IMR-90 (cell line): ENCODE data around the gene DACT2. TPM values are rescaled to one million over a fixed set of nuclear protein-coding genes. Genes with fewer than 3 reads are reported as not detected.

Experiments used
- ATAC-seq: fragments of 200-7000 bp; cut with Tn5 transposase; 2 replicates; pipeline ENCODE4 v1.9.1; 2020; ENCODE audit warnings: low read depth, mild to moderate bottlenecking, moderate library complexity
- BruUV-seq: library from RNA; stranded (reverse); fragments of 400-500 nt; replicated peaks from 2 replicates; lab custom pipeline; 2021; lab: Mats Ljungman, UMichigan
- CTCF ChIA-PET: fragments of 300-600 bp; formaldehyde crosslinking; extraction: SDS; loops from one replicate; lab custom pipeline; 2021; ENCODE audit warnings: antibody characterized with exemption; lab: Yijun Ruan, JAX
- POLR2A ChIA-PET: fragments of 300-600 bp; sonication (Branson Sonifier 250); formaldehyde crosslinking; loops from one replicate; lab custom pipeline; 2022; ENCODE audit warnings: antibody characterized with exemption; ENCODE audit not compliant: unreplicated experiment; lab: Charles Lee
- DNase-seq: peaks from one replicate; pipeline ENCODE4 v3.0.0; 2013
- H2AFZ ChIP-seq: replicated peaks from 2 replicates; pipeline ENCODE3; 2013; ENCODE audit warnings: low read length, mild to moderate bottlenecking; ENCODE audit not compliant: poor library complexity
- H2AK5ac ChIP-seq: 2 replicates; pipeline ENCODE4 v1.6.1; 2013; ENCODE audit warnings: low read depth, low read length, inconsistent platforms
- H2AK9ac ChIP-seq: replicated peaks from 2 replicates; pipeline ENCODE3; 2013; ENCODE audit warnings: mild to moderate bottlenecking, low read depth, low read length, moderate library complexity; ENCODE audit not compliant: poor library complexity
- H2BK120ac ChIP-seq: 2 replicates; pipeline ENCODE4 v1.6.1; 2013; ENCODE audit warnings: low read depth, low read length, inconsistent platforms
- H2BK15ac ChIP-seq: 3 replicates; pipeline ENCODE4 v1.6.1; 2013; ENCODE audit warnings: low read depth, low read length, inconsistent platforms
- H2BK20ac ChIP-seq: 2 replicates; pipeline ENCODE4 v1.6.1; 2013; ENCODE audit warnings: low read depth, mild to moderate bottlenecking, inconsistent platforms, low read length, moderate library complexity
- H2BK5ac ChIP-seq: 2 replicates; pipeline ENCODE4 v1.6.1; 2013; ENCODE audit warnings: mild to moderate bottlenecking, low read depth, low read length, inconsistent platforms; ENCODE audit not compliant: poor library complexity, severe bottlenecking
- H3K14ac ChIP-seq: replicated peaks from 2 replicates; pipeline ENCODE4 v1.6.1; 2013; ENCODE audit warnings: low read depth, low read length, inconsistent platforms
- H3K18ac ChIP-seq: 2 replicates; pipeline ENCODE4 v1.6.1; 2013; ENCODE audit warnings: low read depth, low read length, control low read depth
- H3K23ac ChIP-seq: 2 replicates; pipeline ENCODE4 v1.6.1; 2013; ENCODE audit warnings: low read depth, low read length, inconsistent platforms
- H3K27ac ChIP-seq: 2 replicates; pipeline ENCODE4 v1.5.1; 2013; ENCODE audit warnings: mild to moderate bottlenecking, control low read depth, low read length; ENCODE audit not compliant: insufficient read depth
- H3K27me3 ChIP-seq: 2 replicates; pipeline ENCODE4 v1.6.1; 2013; ENCODE audit warnings: low read length; ENCODE audit not compliant: control insufficient read depth, insufficient read depth
- H3K36me3 ChIP-seq: 2 replicates; pipeline ENCODE4 v1.6.1; 2013; ENCODE audit warnings: low read length, mixed read lengths; ENCODE audit not compliant: control insufficient read depth, insufficient read depth
- H3K4ac ChIP-seq: 2 replicates; pipeline ENCODE4 v1.6.1; 2013; ENCODE audit warnings: low read depth, low read length, inconsistent platforms
- H3K4me1 ChIP-seq: 2 replicates; pipeline ENCODE4 v1.6.1; 2013; ENCODE audit warnings: low read length, mixed read lengths; ENCODE audit not compliant: control insufficient read depth, insufficient read depth
- H3K4me2 ChIP-seq: 2 replicates; pipeline ENCODE4 v1.6.1; 2013; ENCODE audit warnings: low read depth, mild to moderate bottlenecking, control low read depth, low read length, moderate library complexity
- H3K4me3 ChIP-seq: 2 replicates; pipeline ENCODE4 v1.5.1; 2013; ENCODE audit warnings: low read depth, mild to moderate bottlenecking, control low read depth, low read length, moderate library complexity; ENCODE audit not compliant: insufficient read depth
- H3K56ac ChIP-seq: 2 replicates; pipeline ENCODE4 v1.6.1; 2013; ENCODE audit warnings: low read length, inconsistent platforms; ENCODE audit not compliant: insufficient read depth; ENCODE audit errors: extremely low read depth
- H3K79me1 ChIP-seq, 2 experiments: 2 replicates each; pipeline ENCODE4 v1.6.1; 2013; ENCODE audit warnings: low read length in 2 of 2, inconsistent platforms in 1 of 2, low read depth in 1 of 2
- H3K9ac ChIP-seq: 2 replicates; pipeline ENCODE4 v1.6.1; 2013; ENCODE audit warnings: low read depth, low read length, control low read depth
- H3K9me1 ChIP-seq: 2 replicates; pipeline ENCODE4 v1.6.1; 2013; ENCODE audit warnings: low read length, inconsistent platforms; ENCODE audit not compliant: insufficient read depth
- H3K9me3 ChIP-seq: 2 replicates; pipeline ENCODE4 v1.6.1; 2013; ENCODE audit warnings: low read length; ENCODE audit not compliant: control insufficient read depth, insufficient read depth
- H4K20me1 ChIP-seq: 2 replicates; pipeline ENCODE4 v1.6.1; 2013; ENCODE audit warnings: low read length, inconsistent platforms; ENCODE audit not compliant: insufficient read depth
- H4K5ac ChIP-seq: 2 replicates; pipeline ENCODE4 v1.6.1; 2013; ENCODE audit warnings: mild to moderate bottlenecking, low read depth, low read length, control low read depth
- H4K8ac ChIP-seq, 2 experiments: 2 replicates each; pipeline ENCODE4 v1.6.1; 2013; ENCODE audit warnings: low read depth in 2 of 2, low read length in 2 of 2, control low read depth in 1 of 2, inconsistent platforms in 1 of 2
- H4K91ac ChIP-seq: 2 replicates; pipeline ENCODE4 v1.6.1; 2013; ENCODE audit warnings: low read depth, low read length, inconsistent platforms; ENCODE audit not compliant: insufficient read depth
- CEBPB ChIP-seq: IDR thresholded peaks from 2 replicates; pipeline ENCODE4 v1.6.1; 2012; ENCODE audit warnings: low read depth, low read length, improper control_type of control experiment
- CHD1 ChIP-seq: IDR thresholded peaks from 2 replicates; pipeline ENCODE4 v1.6.1; 2012; ENCODE audit warnings: low read depth, low read length, improper control_type of control experiment
- MAFK ChIP-seq: IDR thresholded peaks from 2 replicates; pipeline ENCODE4 v1.6.1; 2012; ENCODE audit warnings: low read depth, low read length, improper control_type of control experiment
- MAZ ChIP-seq: IDR thresholded peaks from 2 replicates; pipeline ENCODE4 v1.6.1; 2012; ENCODE audit warnings: low read depth, mild to moderate bottlenecking, low read length, improper control_type of control experiment, moderate library complexity, borderline replicate concordance
- MXI1 ChIP-seq: IDR thresholded peaks from 2 replicates; pipeline ENCODE4 v1.6.1; 2012; ENCODE audit warnings: low read depth, mild to moderate bottlenecking, low read length, moderate library complexity, borderline replicate concordance
- NFE2L2 ChIP-seq: fragments of 150-350 bp; IDR thresholded peaks from 2 replicates; pipeline ENCODE4 v1.6.1; 2016; ENCODE audit warnings: low read depth, mild to moderate bottlenecking, low read length
- RAD21 ChIP-seq: IDR thresholded peaks from 2 replicates; pipeline ENCODE4 v1.6.1; 2012; ENCODE audit warnings: low read length, improper control_type of control experiment
- RFX5 ChIP-seq: IDR thresholded peaks from 2 replicates; pipeline ENCODE4 v1.8.0; 2012; ENCODE audit warnings: low read depth, mild to moderate bottlenecking, low read length, moderate library complexity
- SMC3 ChIP-seq: fragments of 150-350 bp; IDR thresholded peaks from 2 replicates; pipeline ENCODE4 v1.6.1; 2016; ENCODE audit warnings: low read depth, mild to moderate bottlenecking, antibody characterized with exemption, low read length, moderate library complexity
- WGBS, 2 experiments: methylation state at CpG; one replicate each; pipeline versions ENCODE4 v1.1.5 to v1.1.7; 2013; ENCODE audit warnings: missing lambda C conversion rate in 2 of 2; ENCODE audit not compliant: insufficient read length in 1 of 2; ENCODE audit errors: extremely low coverage in 2 of 2; 5-methylcytosine and 5-hydroxymethylcytosine counted together
- dilution Hi-C: fragments of 300-500 bp; cut with HindIII; formaldehyde crosslinking; loops from one replicate; pipeline ENCODE4 v1.14.3; 2018; ENCODE audit warnings: low sequenced_read_pairs; ENCODE audit not compliant: unreplicated experiment
- in situ Hi-C: fragments of 300-500 bp; cut with MboI; formaldehyde crosslinking; loops from 3 replicates; pipeline ENCODE4 v1.14.3; 2019; ENCODE audit warnings: low sequenced_read_pairs, inconsistent platforms, mixed read lengths
- intact Hi-C: fragments of 100-400 bp; cut with micrococcal nuclease; formaldehyde crosslinking; loops from 2 replicates; pipeline ENCODE4 v1.10.0; 2022
- polyA plus RNA-seq, 3 experiments: library from polyadenylated mRNA; depleted of rRNA; stranded (reverse); fragments of >200 nt; gene quantifications; 2 replicates each; pipeline ENCODE4 v1.2.3, GENCODE V29; 2012; ENCODE audit warnings: low replicate concordance in 1 of 3
- total RNA-seq: library from RNA; depleted of rRNA; stranded (reverse); fragments of >200 nt; gene quantifications from 2 replicates; pipeline ENCODE4 v1.2.3, GENCODE V29; 2012
- TF ChIP-seq, protein P1 (sequence below): fragments of 150-350 bp; IDR thresholded peaks from 2 replicates; pipeline ENCODE4 v1.6.1; 2017; ENCODE audit warnings: mild to moderate bottlenecking, antibody characterized with exemption, low read length, low read depth
- TF ChIP-seq, protein P2 (sequence below): conservative IDR thresholded peaks from 2 replicates; pipeline ENCODE4 v1.5.1; 2012; ENCODE audit warnings: mild to moderate bottlenecking, low read depth, low read length, improper control_type of control experiment

DACT2 gene
- total and polyA plus RNA-seq, 2 of the 4 experiments (the other 2 are of a cell fraction): not detected

- no peaks in the 10 kb centered on the region for H3K27me3 ChIP-seq
- dilution Hi-C loops (no loop called here), intact Hi-C loops (no loop called here), in situ Hi-C loops (no loop called here)
- H2BK15ac ChIP-seq: no peak overlapping the region
- no peak for DNase-seq
- ATAC-seq: no peak
- no peak overlapping the region for H3K27ac ChIP-seq
- WGBS, 2 experiments: no CpG with 5 or more reads among the region's 5 CpGs
- H4K5ac ChIP-seq: no peak overlapping the region
- POLR2A ChIA-PET: no interaction called here
- H4K8ac ChIP-seq: no peak overlapping the region
- CTCF ChIA-PET: no interaction called here
- no peak overlapping the region for H3K4me3 ChIP-seq
- H3K4ac ChIP-seq: no peak overlapping the region
- no peak overlapping the region for H3K14ac ChIP-seq
- H3K9me1 ChIP-seq: no peaks in the 10 kb centered on the region
- H3K4me2 ChIP-seq: no peak overlapping the region
- BruUV-seq: no TSS peak
- no peaks in the 10 kb centered on the region for H4K20me1 ChIP-seq
- no peak overlapping the region for H3K56ac ChIP-seq
- H3K9me3 ChIP-seq: peaks cover 30% of the 10 kb centered on the region
- H3K36me3 ChIP-seq: no peaks in the 10 kb centered on the region
- no peaks in the 10 kb centered on the region for H3K4me1 ChIP-seq
- TF ChIP-seq, protein P1, sequence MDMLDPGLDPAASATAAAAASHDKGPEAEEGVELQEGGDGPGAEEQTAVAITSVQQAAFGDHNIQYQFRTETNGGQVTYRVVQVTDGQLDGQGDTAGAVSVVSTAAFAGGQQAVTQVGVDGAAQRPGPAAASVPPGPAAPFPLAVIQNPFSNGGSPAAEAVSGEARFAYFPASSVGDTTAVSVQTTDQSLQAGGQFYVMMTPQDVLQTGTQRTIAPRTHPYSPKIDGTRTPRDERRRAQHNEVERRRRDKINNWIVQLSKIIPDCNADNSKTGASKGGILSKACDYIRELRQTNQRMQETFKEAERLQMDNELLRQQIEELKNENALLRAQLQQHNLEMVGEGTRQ: no peak
- no peak for TF ChIP-seq NFE2L2
- TF ChIP-seq CEBPB: no peak
- no peak for TF ChIP-seq MXI1
- no peak for TF ChIP-seq CHD1
- no peak for TF ChIP-seq MAZ
- no peak for TF ChIP-seq RFX5
- no peak for TF ChIP-seq SMC3
- no peak for TF ChIP-seq RAD21
- TF ChIP-seq, protein P2, sequence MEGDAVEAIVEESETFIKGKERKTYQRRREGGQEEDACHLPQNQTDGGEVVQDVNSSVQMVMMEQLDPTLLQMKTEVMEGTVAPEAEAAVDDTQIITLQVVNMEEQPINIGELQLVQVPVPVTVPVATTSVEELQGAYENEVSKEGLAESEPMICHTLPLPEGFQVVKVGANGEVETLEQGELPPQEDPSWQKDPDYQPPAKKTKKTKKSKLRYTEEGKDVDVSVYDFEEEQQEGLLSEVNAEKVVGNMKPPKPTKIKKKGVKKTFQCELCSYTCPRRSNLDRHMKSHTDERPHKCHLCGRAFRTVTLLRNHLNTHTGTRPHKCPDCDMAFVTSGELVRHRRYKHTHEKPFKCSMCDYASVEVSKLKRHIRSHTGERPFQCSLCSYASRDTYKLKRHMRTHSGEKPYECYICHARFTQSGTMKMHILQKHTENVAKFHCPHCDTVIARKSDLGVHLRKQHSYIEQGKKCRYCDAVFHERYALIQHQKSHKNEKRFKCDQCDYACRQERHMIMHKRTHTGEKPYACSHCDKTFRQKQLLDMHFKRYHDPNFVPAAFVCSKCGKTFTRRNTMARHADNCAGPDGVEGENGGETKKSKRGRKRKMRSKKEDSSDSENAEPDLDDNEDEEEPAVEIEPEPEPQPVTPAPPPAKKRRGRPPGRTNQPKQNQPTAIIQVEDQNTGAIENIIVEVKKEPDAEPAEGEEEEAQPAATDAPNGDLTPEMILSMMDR: no peak
- TF ChIP-seq MAFK: no peak
- H2AK5ac ChIP-seq: no peak overlapping the region
- H2AK9ac ChIP-seq: no peak overlapping the region
- no peak overlapping the region for H4K91ac ChIP-seq
- no peak overlapping the region for H2BK120ac ChIP-seq
- H3K23ac ChIP-seq: no peak overlapping the region
- H2AFZ ChIP-seq: no peak overlapping the region
- H2BK20ac ChIP-seq: no peak overlapping the region
- no peak overlapping the region for H3K9ac ChIP-seq
- H2BK5ac ChIP-seq: no peak overlapping the region
- H3K79me1 ChIP-seq: no peaks in the 10 kb centered on the region
- H3K18ac ChIP-seq: no peak overlapping the region
These were observed 13.5 kb upstream of the DACT2 start for GRCh38 chr6:168333039-168333438.
